NCI-H345 treated with DMSO at 0.1 percent for 48 hours (cell line): Measurements from ENCODE around the gene ETFB.

ENCODE experiments used
- DNase-seq: peaks from one replicate; lab custom pipeline; 2025; ENCODE audit not compliant: unreplicated experiment; lab: John Stamatoyannopoulos, UW

The ETFB gene

GRCh38 chr19:51352783-51353360, 13.3 kb downstream of the ETFB start:
- no peak for DNase-seq

- DNase-seq = no peak
These were observed 14.8 kb downstream of the ETFB start for GRCh38 chr19:51351266-51351990.

DNA sequence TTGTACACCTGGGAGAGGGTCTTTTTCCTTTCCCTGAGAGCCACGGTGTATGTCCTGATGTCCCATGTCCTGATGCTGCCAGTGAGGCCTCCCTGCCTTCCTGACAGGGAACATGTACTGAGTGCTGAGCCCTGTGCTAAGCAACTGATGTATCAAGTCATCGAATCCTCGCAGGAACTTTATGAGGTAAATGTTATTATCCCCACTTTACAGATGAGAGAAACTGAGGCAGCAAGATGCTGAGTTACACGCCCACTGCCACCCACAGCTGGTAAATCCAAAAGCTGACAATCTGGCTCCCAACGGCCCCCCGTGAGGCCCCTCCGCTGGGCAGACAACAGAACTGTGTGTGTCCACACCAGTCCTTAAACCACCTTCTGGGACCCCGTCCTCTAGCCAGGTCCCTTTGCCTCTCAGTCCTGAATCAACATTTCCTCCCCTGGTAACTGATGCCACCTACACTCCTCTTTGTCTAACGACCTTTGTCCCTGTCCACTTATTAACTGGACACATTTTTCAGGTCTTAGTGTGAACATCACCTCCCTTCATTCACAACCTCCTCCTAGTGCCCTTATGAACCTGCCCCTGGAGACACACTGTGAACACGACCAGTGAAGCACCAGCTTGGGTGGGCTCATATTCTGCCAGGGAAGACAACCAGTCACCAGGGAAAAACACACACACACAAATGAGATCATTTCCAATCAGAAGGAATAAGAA, 18.8 kb downstream of the ETFB start:
- DNase-seq = no peak

DNA sequence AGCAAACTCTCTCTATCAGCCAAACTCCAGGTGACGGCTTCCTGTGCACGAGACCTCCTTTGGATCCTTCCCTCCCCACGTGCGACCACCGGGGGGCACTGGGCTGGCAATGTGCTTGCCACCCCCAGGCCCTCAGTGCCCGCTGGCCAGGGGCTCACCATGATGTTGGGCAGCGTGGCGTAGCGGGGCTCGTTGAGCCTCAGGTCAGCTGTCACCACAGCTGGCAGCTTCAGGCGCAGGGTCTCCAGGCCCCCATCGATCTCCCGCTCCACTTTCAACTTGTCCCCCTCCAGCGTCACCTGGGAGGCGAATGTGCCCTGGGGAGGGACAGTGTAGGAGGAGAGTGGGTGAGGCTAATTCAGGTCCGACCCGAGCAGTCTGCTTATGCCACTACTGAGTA, 19.4 kb downstream of the ETFB start:
- DNase-seq = no peak

DNA sequence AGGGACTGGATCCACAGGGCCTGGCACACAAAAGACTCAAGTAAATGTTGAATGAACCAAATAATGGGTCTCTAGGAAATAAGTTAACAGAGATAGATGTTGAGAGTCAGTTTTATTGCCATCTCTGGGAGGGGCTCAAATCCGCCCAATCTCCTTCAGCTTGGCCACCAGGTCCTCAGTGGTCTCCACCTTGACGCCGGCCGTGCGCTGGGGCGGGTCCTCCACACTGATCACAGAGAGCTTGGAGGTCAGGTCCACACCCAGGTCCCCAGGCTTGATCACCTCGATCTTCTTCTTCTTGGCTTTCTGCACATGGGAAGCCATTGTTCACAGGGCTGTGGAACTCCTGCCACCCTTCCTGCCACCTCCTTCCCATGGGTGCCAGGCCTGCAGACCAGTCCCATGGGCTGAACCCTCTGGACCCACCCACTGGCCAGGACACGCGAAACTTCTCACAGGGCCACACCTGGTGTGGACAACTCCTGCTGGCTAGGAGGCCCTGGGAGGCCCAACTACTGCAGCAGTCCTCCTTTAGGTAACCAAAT, 21.0 kb downstream of the ETFB start:
- DNase-seq = no peak

DNA sequence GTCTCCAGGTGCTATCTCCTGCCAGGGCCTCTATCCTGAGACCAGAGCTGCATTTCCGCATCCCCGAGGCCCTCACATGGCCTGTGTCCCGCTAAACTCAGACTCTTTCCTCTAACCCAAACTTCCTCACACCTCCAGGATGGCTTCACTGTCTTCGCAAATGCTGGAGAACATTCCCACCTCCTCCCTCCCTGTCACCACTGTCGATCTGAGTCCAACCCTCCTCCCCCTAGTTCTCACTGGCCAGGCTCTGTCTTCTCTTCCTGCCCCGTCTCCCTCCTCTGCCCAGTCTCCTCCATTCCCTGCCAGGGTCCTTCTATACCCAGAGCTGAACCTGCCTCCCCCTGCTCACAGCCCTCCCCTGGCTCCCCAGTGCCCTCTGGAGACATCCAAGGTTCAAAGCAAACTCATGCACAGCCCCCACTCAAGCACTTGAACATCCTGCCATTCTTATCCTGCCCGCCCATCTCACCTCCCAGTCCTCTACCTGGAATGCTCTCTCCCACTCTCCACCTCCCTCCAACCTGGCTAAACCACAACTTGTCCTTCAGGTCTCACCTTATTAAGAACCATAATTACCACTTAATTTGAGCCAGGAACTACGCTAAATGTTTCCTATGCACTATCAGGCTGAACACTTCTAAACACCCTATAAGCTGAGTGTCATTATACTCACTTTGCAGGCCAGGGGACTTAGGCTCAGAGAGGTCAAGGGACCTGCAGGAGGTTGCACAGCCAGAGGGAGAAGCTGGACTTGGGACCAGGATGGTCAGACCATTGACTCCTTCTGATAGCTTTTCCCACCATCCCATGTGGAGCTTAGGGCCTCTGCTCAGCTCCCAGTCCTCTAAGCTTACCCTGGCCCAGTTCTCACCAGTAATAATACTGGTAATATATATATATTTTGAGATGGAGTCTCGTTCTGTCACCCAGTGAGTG, 23.3 kb downstream of the ETFB start:
- no peak for DNase-seq

GRCh38 chr19:51341976-51342580, 24.1 kb downstream of the ETFB start, which contains the start of gene VSIG10L:
Gene VSIG10L (minus strand): TSS chr19:51342139. CDS start chr19:51342124, 15 bp downstream.
- DNase-seq = no peak

- DNase-seq = no peak
These were observed 25.1 kb downstream of the ETFB start for GRCh38 chr19:51341066-51341465.

DNA sequence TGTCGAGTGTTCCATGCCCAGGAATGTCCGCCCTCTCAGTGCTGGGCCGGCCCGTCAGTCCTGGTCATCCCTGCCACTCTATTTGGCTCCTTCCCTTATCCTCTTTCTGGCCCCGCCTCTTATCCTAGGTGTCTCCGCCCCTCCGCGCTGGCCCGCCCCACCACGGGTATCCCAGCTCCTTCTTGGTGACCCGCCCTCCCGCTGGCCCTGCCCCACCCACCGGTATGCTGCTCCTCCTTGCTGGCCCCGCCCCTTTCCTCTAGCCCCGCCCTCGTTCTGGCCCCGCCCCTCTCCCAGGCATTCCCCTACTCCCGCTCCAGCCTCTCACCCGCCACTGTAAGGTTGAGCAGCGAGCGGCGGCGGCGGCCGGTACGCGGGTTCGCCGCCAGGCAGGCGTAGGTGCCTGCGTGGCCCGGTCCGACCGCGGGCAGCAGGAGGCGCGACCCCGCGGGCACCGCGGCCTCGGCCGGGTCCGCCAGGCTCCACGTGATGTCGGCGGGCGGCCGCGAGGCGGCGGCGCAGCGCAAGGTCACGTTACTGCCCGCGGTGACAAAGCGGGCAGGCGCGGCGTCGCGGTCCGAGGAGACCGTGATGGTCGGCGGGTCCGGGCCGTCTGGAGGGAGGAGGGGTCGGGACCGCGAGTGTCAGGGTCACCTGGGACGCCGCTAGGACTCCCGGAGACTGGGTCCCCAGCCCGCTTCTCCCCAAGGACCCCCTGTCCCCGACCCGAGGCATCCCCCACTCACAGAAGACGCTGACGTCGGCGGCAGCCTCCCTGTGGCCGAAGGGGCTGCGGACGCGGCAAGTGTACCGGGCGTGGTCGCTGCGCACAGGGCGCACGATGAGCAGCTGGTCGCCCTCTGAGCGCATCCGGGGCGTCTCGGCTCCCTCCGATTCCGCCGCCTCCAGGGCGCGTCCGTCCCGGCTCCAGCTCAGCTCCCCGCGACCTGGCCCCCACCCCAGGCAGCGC, 26.2 kb downstream of the ETFB start:
- DNase-seq = no peak

DNA sequence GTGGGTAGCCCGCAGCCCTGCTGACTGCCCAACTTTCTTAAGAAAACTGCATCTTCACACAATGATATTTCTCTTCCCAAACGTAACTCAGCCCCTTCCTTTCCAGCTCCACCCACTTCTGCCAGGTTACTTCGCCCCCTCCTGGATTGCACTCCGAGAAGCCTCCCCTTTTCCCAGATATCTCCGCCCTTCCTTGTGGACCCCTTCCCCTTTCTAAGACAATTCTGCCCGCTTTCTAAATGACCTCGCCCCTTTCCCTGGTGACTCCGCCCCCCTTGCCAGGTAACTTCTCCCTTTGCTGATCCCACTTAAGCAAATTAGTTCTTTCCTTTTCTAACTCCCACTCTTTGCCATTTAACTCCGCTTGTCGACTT, 26.9 kb downstream of the ETFB start:
- no peak for DNase-seq

- no peak for DNase-seq
These were observed 27.4 kb downstream of the ETFB start for GRCh38 chr19:51338563-51339312.

DNA sequence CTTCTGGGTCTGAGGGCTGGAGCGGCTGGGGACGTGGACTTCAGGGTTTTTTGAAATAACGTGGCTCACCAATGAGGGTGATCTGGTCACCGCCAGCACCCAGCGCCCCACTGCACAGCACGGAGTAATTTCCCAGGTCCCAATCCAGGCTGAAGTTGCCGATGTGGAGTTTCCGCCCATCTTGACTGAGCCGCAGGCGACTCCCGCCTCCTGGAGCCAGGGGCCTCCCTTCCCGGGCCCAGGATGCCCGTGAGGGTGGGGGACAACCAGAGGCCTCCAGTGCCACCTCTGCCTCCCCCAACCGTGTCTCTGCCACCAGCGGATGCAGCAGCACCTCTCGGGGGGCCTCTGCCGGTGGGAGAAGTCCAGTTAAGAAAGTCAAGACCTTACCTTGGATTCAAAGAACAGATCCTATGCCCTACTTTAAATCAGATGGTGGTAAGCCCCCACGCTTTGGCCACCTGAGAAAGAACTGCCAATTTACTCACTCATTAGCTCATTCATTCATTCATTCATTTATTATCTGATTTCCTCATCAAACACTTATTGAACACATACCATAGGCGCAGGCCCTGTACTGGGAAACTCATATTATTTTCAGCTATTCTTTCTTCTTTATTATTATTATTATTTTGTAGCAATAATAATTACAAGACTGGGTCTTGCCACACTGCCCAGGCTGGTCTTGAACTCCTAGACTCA, 28.2 kb downstream of the ETFB start:
- DNase-seq = no peak

- no peak for DNase-seq
These were observed 28.9 kb downstream of the ETFB start for GRCh38 chr19:51337141-51337860.

DNA sequence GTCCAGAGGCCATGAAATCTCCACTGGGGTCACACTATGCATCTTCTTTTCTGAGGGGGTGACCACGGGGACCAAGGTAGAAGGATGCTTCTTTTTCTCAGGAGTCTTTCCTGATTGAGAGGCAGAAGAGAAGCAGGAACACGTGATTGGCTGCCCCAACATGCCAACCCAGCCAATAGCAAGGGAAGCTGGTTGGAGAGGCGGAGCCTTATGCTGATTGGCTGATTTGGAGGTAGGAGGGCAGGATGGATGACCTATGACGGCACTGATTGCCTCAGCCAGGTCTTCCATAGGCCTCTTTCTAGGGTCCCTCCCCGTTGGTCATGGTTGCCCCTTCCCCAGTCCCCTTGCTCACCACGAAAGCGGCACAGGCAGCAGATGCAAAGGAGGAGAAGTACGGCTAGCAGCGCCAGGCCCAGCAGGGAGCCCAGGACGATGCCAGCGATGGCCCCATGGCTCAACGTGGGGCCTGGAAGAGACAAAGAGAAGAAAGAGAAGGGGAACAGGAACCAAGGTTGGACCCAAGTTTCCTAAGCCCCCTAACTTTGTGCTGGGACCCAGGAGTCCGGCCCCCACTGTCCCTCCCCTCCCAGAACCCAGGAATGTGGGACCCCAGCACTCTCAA, 32.2 kb downstream of the ETFB start:
- DNase-seq = no peak

GRCh38 chr19:51331716-51332115, 34.5 kb downstream of the ETFB start:
- no peak for DNase-seq

GRCh38 chr19:51331193-51331592, 35.0 kb downstream of the ETFB start:
- DNase-seq = no peak

DNA sequence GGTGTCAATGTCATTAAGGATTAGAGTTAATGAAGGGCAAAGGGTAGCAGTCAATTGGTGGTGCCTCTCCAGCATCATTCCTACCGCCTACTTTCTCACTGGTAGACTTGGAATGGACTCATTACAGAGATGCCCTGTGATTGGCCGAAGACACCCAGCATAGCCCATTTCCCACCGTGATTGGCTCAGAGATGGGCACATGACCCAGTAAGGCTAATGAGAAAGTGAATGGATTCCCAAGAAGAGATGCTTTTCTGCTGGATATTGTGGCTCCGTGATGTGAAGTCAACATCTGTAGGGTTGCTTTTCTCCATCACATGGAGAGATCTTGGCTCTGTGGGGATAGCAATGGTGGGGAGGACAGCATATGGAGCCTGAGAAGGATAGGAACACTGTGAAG, 35.8 kb downstream of the ETFB start:
- no peak for DNase-seq
